Activated CD8-positive, alpha-beta T cell treated with anti-CD3 and anti-CD28 coated beads for 36 hours (primary cell): ENCODE data around the gene SHROOM3. TPM values are rescaled to one million over a fixed set of nuclear protein-coding genes. Genes with fewer than 3 reads are reported as not detected.

Source experiments
- ATAC-seq: fragments of 200-7000 bp; cut with Tn5 transposase; one replicate; pipeline ENCODE4 v1.10.0; 2021; ENCODE audit warnings: mild to moderate bottlenecking, moderate library complexity
- CTCF ChIA-PET: fragments of 350-600 bp; sonication (Branson Sonifier 250); formaldehyde crosslinking; loops from one replicate; lab custom pipeline; 2021; ENCODE audit warnings: antibody characterized with exemption; lab: Charles Lee
- POLR2A ChIA-PET: fragments of 350-600 bp; sonication (Branson Sonifier 250); formaldehyde crosslinking; loops from one replicate; lab custom pipeline; 2021; ENCODE audit warnings: antibody characterized with exemption; lab: Charles Lee
- DNase-seq: peaks from one replicate; pipeline ENCODE4 v3.0.0-alpha.2; 2020
- H3K27ac Mint-ChIP-seq: one replicate; pipeline ENCODE4 v1.8.0; 2021; ENCODE audit warnings: mild to moderate bottlenecking, mixed read lengths
- H3K27me3 Mint-ChIP-seq: one replicate; pipeline ENCODE4 v1.8.0; 2021; ENCODE audit warnings: mixed read lengths
- H3K36me3 Mint-ChIP-seq: one replicate; pipeline ENCODE4 v1.8.0; 2021; ENCODE audit warnings: low read depth, mixed read lengths
- H3K4me1 Mint-ChIP-seq: one replicate; pipeline ENCODE4 v1.8.0; 2021; ENCODE audit warnings: low read depth, mixed read lengths
- H3K4me3 Mint-ChIP-seq: one replicate; pipeline ENCODE4 v1.8.0; 2021; ENCODE audit warnings: mild to moderate bottlenecking, moderate library complexity, mixed read lengths
- H3K9me3 Mint-ChIP-seq: one replicate; pipeline ENCODE4 v1.8.0; 2021; ENCODE audit warnings: mixed read lengths
- intact Hi-C: fragments of 100-400 bp; cut with micrococcal nuclease; formaldehyde crosslinking; loops from one replicate; pipeline ENCODE4 v1.10.0; 2022
- total RNA-seq, 2 experiments: library from RNA; stranded (reverse); gene quantifications; one replicate each; pipeline ENCODE4 v1.2.3, GENCODE V29; 2021
- TF ChIP-seq, protein P1 (sequence below): fragments of 200-600 bp; IDR thresholded peaks from one replicate; pipeline ENCODE4 v1.8.0; 2022; ENCODE audit warnings: antibody characterized with exemption, mild to moderate bottlenecking

SHROOM3 gene
- total RNA-seq, 2 experiments from 2014 or later, result not detected

DNA sequence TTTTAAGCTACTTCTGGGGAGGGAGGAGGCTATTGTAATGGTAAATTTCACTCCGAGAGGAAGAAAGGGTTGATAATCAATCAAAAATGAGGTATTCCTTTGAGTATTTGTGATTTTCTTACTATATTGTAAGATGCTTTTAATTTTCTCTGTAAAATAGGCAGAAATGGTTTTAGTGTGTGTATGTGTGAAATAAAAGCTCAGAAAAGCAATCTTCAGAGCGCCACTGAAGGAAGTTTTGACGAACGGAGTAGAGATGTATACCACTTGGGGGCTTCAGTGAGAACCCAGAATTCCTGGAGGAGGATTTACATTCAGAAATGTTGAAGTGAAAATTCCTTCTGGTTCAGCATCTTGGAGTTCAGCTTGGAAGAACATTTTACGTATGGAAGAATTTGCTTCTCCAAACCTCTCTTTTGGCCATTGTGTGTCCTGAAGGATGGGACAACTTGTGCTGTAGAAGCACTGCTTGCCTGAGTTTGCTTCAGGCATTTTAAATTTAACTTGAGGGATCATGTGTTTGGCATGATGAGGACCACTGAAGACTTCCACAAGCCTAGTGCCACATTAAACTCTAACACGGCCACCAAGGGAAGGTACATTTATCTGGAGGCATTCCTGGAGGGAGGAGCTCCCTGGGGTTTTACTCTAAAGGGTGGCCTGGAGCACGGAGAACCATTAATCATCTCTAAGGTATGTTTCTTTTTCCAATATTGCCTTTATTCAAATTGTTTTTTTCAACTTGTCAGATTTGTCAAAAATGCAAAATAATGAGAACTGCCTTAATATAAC, 695 bp downstream of the SHROOM3 start:
- TF ChIP-seq, protein P1, sequence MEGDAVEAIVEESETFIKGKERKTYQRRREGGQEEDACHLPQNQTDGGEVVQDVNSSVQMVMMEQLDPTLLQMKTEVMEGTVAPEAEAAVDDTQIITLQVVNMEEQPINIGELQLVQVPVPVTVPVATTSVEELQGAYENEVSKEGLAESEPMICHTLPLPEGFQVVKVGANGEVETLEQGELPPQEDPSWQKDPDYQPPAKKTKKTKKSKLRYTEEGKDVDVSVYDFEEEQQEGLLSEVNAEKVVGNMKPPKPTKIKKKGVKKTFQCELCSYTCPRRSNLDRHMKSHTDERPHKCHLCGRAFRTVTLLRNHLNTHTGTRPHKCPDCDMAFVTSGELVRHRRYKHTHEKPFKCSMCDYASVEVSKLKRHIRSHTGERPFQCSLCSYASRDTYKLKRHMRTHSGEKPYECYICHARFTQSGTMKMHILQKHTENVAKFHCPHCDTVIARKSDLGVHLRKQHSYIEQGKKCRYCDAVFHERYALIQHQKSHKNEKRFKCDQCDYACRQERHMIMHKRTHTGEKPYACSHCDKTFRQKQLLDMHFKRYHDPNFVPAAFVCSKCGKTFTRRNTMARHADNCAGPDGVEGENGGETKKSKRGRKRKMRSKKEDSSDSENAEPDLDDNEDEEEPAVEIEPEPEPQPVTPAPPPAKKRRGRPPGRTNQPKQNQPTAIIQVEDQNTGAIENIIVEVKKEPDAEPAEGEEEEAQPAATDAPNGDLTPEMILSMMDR, result no peak
- ChIA-PET CTCF (interaction anchor here (0.7 to 1.6 kb wide), 2 partner anchors 13 to 70 kb away, joined by 3 to 5 read pairs; no protein-coding TSS in a partner anchor), POLR2A (no interaction called here)
- Mint-ChIP-seq H3K4me3 (no peak overlapping the region), H3K4me1 (no peaks in the 10 kb centered on the region), H3K27ac (no peak overlapping the region), H3K27me3 (peaks cover 42% of the 10 kb centered on the region), H3K36me3 (no peaks in the 10 kb centered on the region), H3K9me3 (no peaks in the 10 kb centered on the region)
- ATAC-seq (no peak), DNase-seq (no peak)
- intact Hi-C loops, result loop anchor here (10.0 kb wide), 1 partner anchor 319 kb away; no protein-coding TSS in a partner anchor

DNA sequence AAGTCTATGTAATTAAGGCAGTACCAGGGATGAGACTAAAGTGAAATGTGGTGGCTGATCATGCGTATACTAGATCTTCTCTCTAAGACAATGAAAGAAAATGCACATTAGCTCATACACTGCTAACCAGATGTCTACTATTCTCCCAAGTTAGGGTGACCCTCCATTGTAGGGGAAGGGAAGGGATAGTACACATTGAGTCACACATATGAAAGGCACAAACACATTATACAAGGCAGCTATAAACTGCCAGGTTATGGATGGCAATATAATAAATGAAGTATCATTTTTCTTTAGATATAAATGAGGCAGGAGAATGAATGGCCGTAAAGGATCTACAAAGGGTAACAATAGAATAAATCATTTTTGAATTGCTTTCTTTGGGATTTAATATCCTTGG, 4.5 kb downstream of the SHROOM3 start:
- Mint-ChIP-seq H3K27me3 (peaks cover 43% of the 10 kb centered on the region), H3K4me3 (no peak overlapping the region), H3K36me3 (no peaks in the 10 kb centered on the region), H3K4me1 (no peaks in the 10 kb centered on the region), H3K9me3 (no peaks in the 10 kb centered on the region), H3K27ac (no peak overlapping the region)
- ATAC-seq, result no peak
- ChIA-PET CTCF (interaction anchor here (1.1 kb wide), 1 partner anchor 66 kb away, joined by 4 read pairs; no protein-coding TSS in a partner anchor), POLR2A (no interaction called here)
- DNase-seq, result no peak
- TF ChIP-seq, protein P1, result no peak
- intact Hi-C loops, result loop anchor here (10.0 kb wide), 1 partner anchor 315 kb away; no protein-coding TSS in a partner anchor

DNA sequence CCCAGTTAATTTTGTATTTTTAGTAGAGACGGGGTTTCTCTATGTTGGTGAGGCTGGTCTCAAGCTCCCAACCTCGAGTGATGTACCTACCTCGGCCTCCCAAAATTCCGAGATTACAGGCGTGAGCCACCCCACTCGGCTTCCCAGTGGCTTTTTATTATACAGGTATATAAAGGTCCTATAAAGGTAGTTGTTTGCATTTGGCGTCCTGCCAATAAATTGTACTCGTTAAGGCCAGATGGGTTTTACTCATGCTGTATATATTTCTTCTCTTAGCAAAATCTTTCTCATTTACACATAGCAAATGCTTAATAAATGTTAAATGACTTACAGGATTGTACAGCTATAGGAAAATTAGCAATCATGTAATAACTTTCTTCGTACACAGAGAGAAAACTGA, 6.9 kb downstream of the SHROOM3 start:
- Mint-ChIP-seq H3K36me3 (no peaks in the 10 kb centered on the region), H3K4me3 (no peak overlapping the region), H3K4me1 (no peaks in the 10 kb centered on the region), H3K27me3 (peaks cover 29% of the 10 kb centered on the region), H3K27ac (no peak overlapping the region), H3K9me3 (no peaks in the 10 kb centered on the region)
- POLR2A ChIA-PET, result no interaction called here
- DNase-seq (no peak), ATAC-seq (no peak)
- intact Hi-C loops, result no loop called here
- CTCF ChIA-PET, result interaction anchor here (1.1 to 1.6 kb wide), 3 partner anchors 10 to 63 kb away, joined by 3 to 4 read pairs (median 3); no protein-coding TSS in a partner anchor
- TF ChIP-seq, protein P1, result no peak

DNA sequence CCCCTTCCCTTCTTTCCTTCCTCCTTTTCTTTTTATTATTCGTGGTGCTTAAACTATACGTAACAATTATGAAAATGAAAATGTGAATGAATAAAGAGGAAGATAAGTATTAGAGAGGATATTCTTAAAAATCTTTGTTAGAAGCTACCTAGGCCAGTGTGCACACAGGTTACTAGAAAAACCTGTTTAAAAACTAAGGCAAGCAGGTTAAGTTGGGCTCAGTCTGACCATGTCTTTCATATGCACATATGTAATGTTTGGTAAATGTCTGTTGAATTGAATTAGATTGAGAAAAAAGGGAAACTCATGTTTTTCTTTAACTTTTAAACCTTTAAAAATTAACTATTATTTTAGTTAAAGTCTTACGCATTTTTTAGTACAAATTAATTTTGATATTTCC, 7.8 kb downstream of the SHROOM3 start:
- CTCF ChIA-PET, result interaction anchor here (1.6 kb wide), 1 partner anchor 62 kb away, joined by 4 read pairs; no protein-coding TSS in a partner anchor

More for the DNA sequence above, 7.8 kb downstream of the SHROOM3 start:
- Mint-ChIP-seq H3K4me1 (no peaks in the 10 kb centered on the region), H3K9me3 (no peaks in the 10 kb centered on the region), H3K4me3 (no peak overlapping the region), H3K27ac (no peak overlapping the region), H3K36me3 (no peaks in the 10 kb centered on the region), H3K27me3 (peaks cover 23% of the 10 kb centered on the region)
- ATAC-seq (no peak), DNase-seq (no peak)
- intact Hi-C loops, result no loop called here
- POLR2A ChIA-PET, result no interaction called here
- TF ChIP-seq, protein P1, result no peak
